ENCODE results near the gene ZBTB42. TPM values are rescaled to one million over a fixed set of nuclear protein-coding genes. Genes with fewer than 3 reads are reported as not detected.

Gene ZBTB42
- polyA plus RNA-seq, 1 experiment: 1.6 TPM

DNA sequence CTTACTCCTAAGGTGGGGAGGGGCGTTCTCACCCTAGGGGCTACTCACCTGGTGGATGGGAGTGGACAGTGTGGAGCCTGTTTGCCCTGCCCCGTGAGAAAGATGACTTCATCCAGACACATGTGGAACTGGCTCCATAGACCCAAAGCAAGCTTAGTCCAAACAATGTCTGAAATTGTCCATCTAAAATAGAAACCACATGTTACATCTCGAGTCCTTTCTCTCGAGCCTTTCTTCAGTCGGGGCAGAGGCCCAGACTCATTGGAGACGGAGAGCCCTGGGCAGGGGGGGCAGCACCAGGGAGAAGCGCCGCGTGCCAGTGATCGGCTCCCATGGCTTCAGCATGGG, 43.7 kb upstream of the ZBTB42 start:
- Histone ChIP-seq H3K4me3 (ENCODE audit: low read depth, low read length) (no peak overlapping the region), H3K27me3 (ENCODE audit: control insufficient read depth, insufficient read depth, low read length) (no peaks in the 10 kb centered on the region), H3K9me3 (ENCODE audit: control insufficient read depth, insufficient read depth, low read length) (peaks cover 5% of the 10 kb centered on the region; the same call in 1 of the 2 replicates), H3K27ac (ENCODE audit: low read depth, low read length) (no peak overlapping the region)
- TF ChIP-seq, protein P1, sequence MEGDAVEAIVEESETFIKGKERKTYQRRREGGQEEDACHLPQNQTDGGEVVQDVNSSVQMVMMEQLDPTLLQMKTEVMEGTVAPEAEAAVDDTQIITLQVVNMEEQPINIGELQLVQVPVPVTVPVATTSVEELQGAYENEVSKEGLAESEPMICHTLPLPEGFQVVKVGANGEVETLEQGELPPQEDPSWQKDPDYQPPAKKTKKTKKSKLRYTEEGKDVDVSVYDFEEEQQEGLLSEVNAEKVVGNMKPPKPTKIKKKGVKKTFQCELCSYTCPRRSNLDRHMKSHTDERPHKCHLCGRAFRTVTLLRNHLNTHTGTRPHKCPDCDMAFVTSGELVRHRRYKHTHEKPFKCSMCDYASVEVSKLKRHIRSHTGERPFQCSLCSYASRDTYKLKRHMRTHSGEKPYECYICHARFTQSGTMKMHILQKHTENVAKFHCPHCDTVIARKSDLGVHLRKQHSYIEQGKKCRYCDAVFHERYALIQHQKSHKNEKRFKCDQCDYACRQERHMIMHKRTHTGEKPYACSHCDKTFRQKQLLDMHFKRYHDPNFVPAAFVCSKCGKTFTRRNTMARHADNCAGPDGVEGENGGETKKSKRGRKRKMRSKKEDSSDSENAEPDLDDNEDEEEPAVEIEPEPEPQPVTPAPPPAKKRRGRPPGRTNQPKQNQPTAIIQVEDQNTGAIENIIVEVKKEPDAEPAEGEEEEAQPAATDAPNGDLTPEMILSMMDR (IDR thresholded peaks at IDR 0.05; ENCODE audit: low read depth, low read length): no peak
- no peak for DNase-seq (ENCODE audit: low read depth, low spot score)
- ChIA-PET POLR2A (interaction anchor here (0.6 kb wide), 1 partner anchor 11 kb away, joined by 3 read pairs; no protein-coding TSS in a partner anchor), CTCF (interaction anchor here (1.4 to 4.0 kb wide), 2 partner anchors 11 to 64 kb away, joined by 4 to 23 read pairs; no protein-coding TSS in a partner anchor)

DNA sequence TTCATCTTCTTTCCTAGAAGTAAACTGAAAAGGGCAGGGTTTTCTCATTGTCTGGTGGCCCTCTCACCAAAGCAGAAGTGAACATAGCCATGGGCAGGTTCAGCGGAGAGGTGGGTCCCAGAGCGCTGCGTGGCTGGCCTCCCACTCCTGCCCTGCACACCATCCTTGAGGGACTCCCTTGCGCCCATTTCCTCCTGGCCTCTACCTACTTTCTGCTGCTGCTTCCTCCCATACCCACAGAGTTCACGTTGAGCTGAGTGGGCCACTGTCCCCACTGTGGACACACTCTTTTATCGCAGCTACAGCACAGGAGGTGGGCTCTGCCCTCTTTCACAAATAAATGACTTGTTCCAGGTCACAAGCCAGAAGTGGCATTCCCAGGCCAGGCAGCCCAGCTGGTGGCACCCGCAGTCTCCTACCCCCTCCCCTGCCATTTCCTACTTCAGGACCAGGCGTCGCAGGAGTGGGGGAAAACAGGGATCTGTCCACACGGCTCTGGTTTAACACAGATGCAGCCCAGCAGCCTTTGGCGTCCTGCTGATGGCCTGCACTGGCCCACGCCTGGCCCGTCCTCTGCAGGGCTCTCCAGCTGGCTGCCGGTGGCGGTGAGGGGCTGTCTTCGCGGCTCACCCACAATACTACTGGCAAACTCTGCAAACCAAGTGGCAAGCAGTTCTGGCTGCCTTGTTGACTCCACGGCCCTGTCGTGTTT, 43.1 kb upstream of the ZBTB42 start:
- CTCF ChIA-PET: interaction anchor here (0.6 to 4.0 kb wide), 3 partner anchors 11 to 210 kb away, joined by 3 to 23 read pairs (median 4); no protein-coding TSS in a partner anchor
- Histone ChIP-seq H3K4me3 (ENCODE audit: low read depth, low read length) (no peak overlapping the region), H3K27me3 (ENCODE audit: control insufficient read depth, insufficient read depth, low read length) (no peaks in the 10 kb centered on the region), H3K27ac (ENCODE audit: low read depth, low read length) (no peak overlapping the region), H3K9me3 (ENCODE audit: control insufficient read depth, insufficient read depth, low read length) (peaks cover 4% of the 10 kb centered on the region; the same call in 1 of the 2 replicates)
- TF ChIP-seq, protein P1 (IDR thresholded peaks at IDR 0.05; ENCODE audit: low read depth, low read length): no peak
- POLR2A ChIA-PET: interaction anchor here (0.6 kb wide), 1 partner anchor 11 kb away, joined by 3 read pairs; no protein-coding TSS in a partner anchor
- DNase-seq (ENCODE audit: low read depth, low spot score): no peak

DNA sequence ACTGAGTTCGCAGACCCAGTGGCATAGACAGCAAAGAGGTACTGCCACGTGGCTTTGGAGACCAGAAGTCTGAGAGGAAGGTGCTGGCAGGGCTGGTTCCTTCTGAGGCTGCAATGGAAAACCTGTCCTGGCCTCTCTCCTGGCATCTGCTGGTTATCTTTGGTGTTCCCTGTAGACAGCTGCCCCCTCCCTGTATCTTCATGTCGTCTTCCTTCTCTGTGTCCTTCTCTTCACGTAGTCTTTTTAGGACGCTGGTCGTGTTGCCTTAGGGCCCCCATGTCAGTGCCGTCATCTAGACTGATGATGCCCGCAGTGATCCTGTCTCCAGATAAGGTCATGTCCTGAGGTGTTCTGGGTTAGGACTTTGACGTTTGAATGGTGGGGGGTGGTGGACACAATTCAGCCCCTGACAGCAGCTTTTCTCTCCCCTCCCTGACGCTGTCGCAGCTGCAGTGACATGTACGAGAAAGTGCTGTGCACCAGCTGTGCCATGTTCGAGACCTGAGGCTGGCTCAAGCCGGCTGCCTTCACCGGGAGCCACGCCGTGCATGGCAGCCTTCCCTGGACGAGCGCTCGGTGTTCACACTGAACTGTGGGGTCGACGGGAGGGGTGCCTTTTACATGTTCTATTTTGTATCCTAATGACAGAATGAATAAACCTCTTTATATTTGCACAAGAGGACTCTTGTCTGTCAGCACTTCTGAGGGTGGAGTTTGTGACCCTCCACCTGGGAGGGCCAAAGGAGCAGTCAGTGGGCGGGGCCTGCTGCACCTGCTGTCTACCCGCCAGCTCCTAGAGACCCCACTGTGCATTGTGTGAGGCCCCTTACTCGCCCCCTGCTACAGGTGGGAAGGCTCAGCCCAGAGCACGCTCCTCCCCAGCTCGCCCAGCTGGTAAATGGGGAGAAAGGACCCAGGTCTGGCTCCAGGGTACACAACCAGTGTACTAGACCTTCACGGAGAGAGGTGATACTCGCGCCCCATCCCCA, 41.6 kb upstream of the ZBTB42 start:
- no peak for DNase-seq (ENCODE audit: low read depth, low spot score)
- TF ChIP-seq, protein P1 (IDR thresholded peaks at IDR 0.05; ENCODE audit: low read depth, low read length): no peak
- Histone ChIP-seq H3K27me3 (ENCODE audit: control insufficient read depth, insufficient read depth, low read length) (no peaks in the 10 kb centered on the region), H3K27ac (ENCODE audit: low read depth, low read length) (no peak overlapping the region), H3K4me3 (ENCODE audit: low read depth, low read length) (no peak overlapping the region), H3K9me3 (ENCODE audit: control insufficient read depth, insufficient read depth, low read length) (no peaks in the 10 kb centered on the region)
- POLR2A ChIA-PET: no interaction called here
- CTCF ChIA-PET: interaction anchor here (4.0 kb wide), 1 partner anchor 9 kb away, joined by 23 read pairs; no protein-coding TSS in a partner anchor

DNA sequence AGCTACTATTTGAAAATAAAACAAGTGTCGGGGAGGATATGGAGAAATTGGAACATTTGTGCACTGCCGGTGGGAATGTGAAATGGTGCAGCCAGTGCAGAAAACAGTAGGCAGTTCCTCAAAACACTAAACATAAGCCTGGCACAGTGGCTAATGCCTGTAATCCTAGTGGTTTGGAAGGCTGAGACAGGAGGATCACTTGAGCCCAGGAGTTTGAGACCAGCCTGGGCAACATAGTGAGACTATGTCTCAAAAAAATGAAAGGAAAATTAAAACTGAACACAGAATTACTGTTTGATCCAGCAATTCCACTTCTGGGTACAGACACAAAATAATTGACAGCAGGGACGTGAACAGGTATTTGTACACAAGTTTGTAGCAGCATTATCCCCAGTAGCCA, 35.4 kb upstream of the ZBTB42 start:
- Histone ChIP-seq H3K27ac (ENCODE audit: low read depth, low read length) (no peak overlapping the region), H3K27me3 (ENCODE audit: control insufficient read depth, insufficient read depth, low read length) (no peaks in the 10 kb centered on the region), H3K9me3 (ENCODE audit: control insufficient read depth, insufficient read depth, low read length) (no peaks in the 10 kb centered on the region), H3K4me3 (ENCODE audit: low read depth, low read length) (no peak overlapping the region)
- DNase-seq (ENCODE audit: low read depth, low spot score): no peak
- POLR2A ChIA-PET: no interaction called here
- TF ChIP-seq, protein P1 (IDR thresholded peaks at IDR 0.05; ENCODE audit: low read depth, low read length): no peak
- CTCF ChIA-PET: interaction anchor here (1.5 to 7.2 kb wide), 4 partner anchors 11 to 61 kb away, joined by 4 to 90 read pairs (median 28); partner anchors contain the start of gene SIVA1
